GM23338 (cell line): Measurements from ENCODE around the gene SLC22A16.

Experiments used
- EZH2 ChIP-seq: fragments of 200-600 bp; sonication (generic); IDR thresholded peaks from one replicate; pipeline ENCODE4 v1.8.0; 2017; ENCODE audit warnings: antibody characterized with exemption, mild to moderate bottlenecking, low read depth; ENCODE audit not compliant: unreplicated experiment
- TF ChIP-seq, protein P1 (sequence below), 2 experiments: fragments of 200-600 bp in 1 of 2; sonication (generic) in 1 of 2; conservative IDR thresholded peaks; 2 replicates each; pipeline versions ENCODE4 v1.5.1 to v1.6.1; 2016 to 2017; ENCODE audit warnings: antibody characterized with exemption in 2 of 2, low read depth in 2 of 2, mild to moderate bottlenecking in 2 of 2, moderate library complexity in 1 of 2
- TF ChIP-seq, protein P2 (sequence below): IDR thresholded peaks from 2 replicates; pipeline ENCODE4 v1.6.1; 2016; ENCODE audit warnings: antibody characterized with exemption

DNA sequence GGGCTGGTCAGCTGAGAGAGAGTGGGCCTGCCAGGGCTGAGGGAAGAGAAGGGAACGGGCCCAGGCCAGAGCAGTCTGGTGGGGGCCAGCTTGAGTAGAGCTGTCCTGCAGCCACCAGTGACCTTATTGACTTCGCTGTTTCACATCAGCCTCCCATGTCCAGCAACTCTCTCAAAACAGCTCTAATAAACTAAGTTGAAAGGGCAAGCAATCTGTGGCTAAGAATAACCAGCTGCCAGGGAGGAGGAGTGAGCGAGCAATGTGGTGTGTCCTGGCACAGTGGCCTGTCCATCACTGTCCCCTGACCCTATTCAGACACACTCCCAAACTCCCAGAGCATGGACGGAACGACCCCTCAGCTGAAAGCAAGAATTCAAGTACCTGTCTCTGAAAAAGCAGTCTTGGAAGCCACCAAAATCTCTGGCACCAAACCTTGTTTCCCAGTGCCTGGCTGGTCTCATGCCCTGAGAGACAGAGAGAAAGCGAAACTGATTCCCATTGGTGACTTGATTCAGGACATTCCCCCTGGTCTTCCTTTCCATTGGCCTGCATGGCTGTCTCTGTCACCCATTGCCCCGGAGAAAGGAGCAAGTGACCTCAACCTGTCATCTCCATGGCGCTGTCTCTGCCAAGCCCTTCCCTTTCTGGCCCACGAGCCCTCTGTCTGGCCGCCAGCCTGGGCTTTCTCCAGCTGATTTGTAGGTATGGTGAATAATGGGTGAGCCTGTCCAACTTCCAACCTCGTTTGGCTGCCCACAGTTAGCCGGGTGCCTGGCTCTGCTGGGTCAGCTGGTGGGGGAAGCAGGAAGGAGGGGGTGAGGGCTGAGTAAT is 61.1 kb downstream of the SLC22A16 start, which contains the start of gene DDO:
- TF ChIP-seq, protein P1, sequence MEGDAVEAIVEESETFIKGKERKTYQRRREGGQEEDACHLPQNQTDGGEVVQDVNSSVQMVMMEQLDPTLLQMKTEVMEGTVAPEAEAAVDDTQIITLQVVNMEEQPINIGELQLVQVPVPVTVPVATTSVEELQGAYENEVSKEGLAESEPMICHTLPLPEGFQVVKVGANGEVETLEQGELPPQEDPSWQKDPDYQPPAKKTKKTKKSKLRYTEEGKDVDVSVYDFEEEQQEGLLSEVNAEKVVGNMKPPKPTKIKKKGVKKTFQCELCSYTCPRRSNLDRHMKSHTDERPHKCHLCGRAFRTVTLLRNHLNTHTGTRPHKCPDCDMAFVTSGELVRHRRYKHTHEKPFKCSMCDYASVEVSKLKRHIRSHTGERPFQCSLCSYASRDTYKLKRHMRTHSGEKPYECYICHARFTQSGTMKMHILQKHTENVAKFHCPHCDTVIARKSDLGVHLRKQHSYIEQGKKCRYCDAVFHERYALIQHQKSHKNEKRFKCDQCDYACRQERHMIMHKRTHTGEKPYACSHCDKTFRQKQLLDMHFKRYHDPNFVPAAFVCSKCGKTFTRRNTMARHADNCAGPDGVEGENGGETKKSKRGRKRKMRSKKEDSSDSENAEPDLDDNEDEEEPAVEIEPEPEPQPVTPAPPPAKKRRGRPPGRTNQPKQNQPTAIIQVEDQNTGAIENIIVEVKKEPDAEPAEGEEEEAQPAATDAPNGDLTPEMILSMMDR (conservative IDR thresholded peaks at IDR 0.05; ENCODE audit: low read depth in 2 of 2): no peak
- no peak for TF ChIP-seq EZH2
- TF ChIP-seq, protein P2, sequence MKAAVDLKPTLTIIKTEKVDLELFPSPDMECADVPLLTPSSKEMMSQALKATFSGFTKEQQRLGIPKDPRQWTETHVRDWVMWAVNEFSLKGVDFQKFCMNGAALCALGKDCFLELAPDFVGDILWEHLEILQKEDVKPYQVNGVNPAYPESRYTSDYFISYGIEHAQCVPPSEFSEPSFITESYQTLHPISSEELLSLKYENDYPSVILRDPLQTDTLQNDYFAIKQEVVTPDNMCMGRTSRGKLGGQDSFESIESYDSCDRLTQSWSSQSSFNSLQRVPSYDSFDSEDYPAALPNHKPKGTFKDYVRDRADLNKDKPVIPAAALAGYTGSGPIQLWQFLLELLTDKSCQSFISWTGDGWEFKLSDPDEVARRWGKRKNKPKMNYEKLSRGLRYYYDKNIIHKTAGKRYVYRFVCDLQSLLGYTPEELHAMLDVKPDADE: no peak
